Islet precursor cell (in vitro differentiated cells): ENCODE data around the gene FBXO11.

Experiments used
- DNase-seq: peaks from one replicate; pipeline ENCODE4 v3.0.0-alpha.2; 2018

Gene FBXO11

GRCh38 chr2:47782671-47783485, 123.4 kb downstream of the FBXO11 start, which contains the start of gene MSH6:
MSH6 (plus strand) TSS chr2:47783145; CDS start chr2:47783234, 89 bp downstream.
- peak; percentile 94 for DNase-seq

DNA sequence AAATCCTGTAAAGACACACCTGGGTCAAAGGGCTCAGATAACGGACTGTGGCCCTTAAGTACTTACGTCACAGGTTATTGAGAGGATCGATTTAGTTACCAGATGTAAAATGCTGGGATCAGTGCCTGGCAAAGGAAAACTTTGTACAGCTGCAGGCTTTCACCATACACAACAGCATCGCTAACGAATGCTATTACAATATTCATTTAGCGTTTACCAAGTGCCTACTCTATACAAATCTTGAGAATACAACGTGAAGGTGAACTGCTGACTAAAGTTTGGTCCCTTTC, 124.0 kb downstream of the FBXO11 start:
- no peak for DNase-seq

GRCh38 chr2:47779426-47779790, 126.9 kb downstream of the FBXO11 start:
- DNase-seq: no peak

GRCh38 chr2:47778698-47779425, 127.4 kb downstream of the FBXO11 start:
- no peak for DNase-seq

DNA sequence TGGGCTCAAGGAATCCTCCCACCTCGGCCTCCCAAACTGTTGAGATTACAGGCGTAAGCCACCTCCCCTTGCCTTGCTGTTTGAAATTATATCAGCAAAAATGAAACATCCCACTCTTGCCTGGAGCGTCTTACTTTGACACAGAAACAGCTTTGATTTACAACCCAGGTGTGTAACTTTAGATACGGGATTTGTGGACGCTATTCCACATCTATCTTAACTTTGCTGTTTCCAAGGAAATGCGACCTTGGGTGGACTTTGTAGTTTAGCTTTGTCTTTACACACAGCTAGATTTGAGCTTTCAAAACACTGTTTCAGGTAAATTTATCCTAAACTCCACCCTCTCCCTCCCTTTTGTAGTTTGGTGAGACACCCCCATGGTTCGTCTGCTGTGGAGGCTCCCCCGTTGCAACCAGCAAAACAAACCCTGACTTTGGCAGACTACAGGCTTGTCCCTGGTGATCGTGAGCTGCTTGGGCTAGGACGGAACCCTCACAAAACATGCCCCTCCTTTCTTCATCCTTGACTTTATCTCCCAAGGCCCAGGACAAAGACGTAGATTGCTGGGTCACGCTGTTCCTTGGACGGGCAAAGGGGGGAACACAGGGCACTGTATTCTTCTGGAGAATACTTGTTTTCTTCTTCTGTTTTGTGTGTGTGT, 128.9 kb downstream of the FBXO11 start:
- DNase-seq: no peak

GRCh38 chr2:47774567-47774966, 131.7 kb downstream of the FBXO11 start:
- DNase-seq: no peak

- DNase-seq: no peak
Observed at GRCh38 chr2:47772343-47772742, 134.0 kb downstream of the FBXO11 start.

- DNase-seq: peak; percentile 94
Observed at GRCh38 chr2:47771211-47771610, 135.1 kb downstream of the FBXO11 start.

DNA sequence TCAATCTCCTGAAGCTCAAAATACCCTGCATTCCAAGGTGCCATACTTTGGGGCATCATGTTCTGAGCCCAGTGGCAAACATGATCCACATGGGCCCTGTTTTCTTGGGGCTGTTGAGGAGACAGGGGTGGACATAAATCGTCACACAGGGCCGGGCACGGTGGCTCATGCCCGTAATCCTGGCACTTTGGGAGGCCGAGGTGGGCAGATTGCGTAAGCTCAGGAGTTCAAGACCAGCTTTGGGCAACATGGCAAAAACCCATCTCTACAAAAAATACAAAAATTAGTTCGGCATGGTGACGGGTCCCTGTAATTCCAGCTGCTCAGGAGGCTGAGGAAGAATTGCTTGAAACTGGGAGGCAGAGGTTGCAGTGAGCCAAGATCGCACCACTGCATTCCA, 137.0 kb downstream of the FBXO11 start:
- DNase-seq: no peak

DNA sequence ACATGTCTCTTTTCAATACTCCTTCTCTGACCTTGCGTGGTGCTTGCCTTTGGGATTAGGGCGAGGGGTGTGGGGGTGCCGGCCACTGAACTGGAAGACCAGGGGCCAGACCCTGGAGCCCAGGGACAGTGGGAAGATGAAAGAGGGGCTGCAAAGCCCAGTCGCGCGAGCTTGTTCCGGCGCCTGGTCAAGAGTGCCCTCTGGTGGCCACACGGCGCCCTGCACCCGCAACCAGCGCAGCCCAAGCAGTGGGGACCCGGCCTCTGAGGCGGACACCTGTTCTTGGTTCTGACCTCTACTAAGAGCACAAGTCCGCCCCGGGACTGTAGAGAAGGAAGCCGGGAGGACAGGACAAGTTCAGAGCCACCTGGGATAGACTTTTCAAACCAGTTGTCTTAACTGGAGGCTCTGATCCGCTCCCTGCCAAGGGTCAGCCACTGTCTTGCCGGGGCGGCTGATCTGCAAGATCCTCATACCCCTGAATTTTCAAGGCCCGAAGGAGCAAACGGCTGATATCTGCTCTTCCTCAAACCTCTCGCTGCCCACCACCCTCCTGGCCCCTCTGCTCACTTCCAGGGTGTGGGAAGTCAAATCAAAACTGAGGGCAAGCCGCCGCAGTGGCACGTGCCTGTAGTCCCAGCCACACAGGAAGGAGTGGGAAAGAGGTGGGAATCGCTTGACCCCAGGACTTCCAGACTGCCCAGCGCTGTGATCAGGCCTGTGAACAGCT, 138.3 kb downstream of the FBXO11 start:
- peak; percentile 87 for DNase-seq

DNA sequence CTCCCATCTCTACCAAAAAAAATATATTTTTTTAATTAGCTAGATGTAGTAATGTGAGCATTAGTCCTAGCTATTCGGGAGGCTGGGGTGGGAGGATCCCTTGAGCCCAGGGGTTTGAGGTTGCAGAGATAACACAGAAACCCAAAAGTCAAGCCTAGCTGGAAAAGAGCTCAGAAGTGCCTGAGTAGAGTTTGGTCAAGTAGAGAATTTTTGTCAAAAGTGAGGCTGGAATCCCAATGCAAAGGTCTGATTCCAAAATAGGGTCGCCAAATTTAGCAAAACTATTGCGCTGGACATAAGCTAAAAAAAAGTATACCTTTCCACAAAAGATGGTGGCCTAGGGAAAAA, 138.8 kb downstream of the FBXO11 start:
- DNase-seq: no peak

DNA sequence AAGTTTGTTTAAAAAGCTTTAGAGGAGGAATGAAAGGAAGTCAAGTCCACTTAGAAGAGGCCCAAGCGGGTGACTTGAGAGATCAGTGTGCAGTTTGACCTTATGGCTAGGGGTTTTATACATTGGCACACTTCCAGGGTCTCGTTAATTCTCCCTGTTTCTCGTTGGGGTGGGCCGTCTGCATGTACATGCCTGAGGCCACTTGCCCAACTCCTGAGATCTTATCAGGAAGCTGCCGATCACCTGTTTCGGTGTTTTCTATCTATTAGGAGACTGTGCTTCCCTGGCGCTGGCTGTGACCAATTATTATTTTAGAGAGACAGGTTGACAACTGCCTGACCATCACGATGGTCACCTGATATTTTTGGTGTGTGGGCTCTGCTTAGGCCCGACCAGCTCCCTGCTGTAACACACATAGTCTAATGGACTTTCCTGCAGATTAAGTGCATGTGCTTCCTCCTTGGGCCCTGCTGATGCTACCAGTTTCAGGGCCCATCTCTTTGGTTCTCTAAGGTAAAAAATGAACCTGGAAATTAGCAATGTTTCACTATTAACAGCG, 154.4 kb downstream of the FBXO11 start:
- peak; percentile 62 for DNase-seq

DNA sequence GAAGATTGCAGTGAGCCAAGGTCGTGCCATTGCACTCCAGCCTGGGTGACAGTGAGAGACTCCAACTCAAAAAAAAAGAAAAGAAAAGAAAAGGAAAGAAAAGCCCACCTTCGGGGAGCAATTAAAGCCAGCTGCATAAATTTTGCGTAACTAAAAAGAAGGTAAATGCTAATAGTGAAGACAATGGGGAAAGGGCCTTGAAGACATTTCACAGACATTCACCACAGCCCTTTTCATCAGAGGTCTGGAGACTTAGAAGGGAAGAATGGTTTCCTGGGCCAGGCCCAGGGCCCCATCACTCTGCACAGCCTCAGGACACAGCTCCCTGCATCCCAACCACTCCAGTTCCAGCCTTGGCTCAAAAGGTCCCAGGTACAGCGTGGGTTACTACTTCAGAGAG, 158.4 kb downstream of the FBXO11 start:
- DNase-seq: no peak

- DNase-seq: no peak
Observed at GRCh38 chr2:47744074-47744473, 162.2 kb downstream of the FBXO11 start.

GRCh38 chr2:47741637-47742036, 164.7 kb downstream of the FBXO11 start:
- DNase-seq: no peak

DNA sequence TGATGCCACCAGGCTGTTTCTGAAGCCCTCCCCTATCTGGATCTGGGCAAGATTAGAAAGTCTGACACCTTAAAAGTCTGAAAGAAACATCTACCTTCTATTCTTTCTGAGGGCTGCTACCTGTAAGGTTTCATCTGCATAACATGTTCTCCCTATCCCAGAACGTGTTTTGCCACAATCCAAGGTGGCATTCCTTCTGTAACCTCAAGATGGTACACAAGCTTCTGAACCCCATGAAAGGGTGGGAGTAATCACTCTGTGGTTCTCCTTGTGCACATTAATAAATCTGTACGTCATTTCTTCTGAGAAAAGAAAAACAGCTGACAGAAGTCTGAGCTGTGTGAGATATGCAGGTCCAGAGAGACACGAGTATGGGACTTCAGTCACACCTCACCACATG, 165.2 kb downstream of the FBXO11 start:
- DNase-seq: no peak
